ENCODE data around the gene LRMDA.

LRMDA gene

GRCh38 chr10:76394707-76395042, 963.3 kb downstream of the LRMDA start:
- Histone ChIP-seq H3K4me3 (ENCODE audit: insufficient read depth in 1 of 2, low read depth in 1 of 2, low read length in 2 of 2) (no peak overlapping the region), H3K4ac (ENCODE audit: low read depth in 1 of 2, low read length in 2 of 2) (no peak overlapping the region), H2AK5ac (ENCODE audit: low read length, severe bottlenecking) (no peak overlapping the region), H2BK5ac (ENCODE audit: low read depth, low read length, poor library complexity, severe bottlenecking) (no peak overlapping the region), H3K9me3 (ENCODE audit: control insufficient read depth, low read length) (no peaks in the 10 kb centered on the region), H2BK15ac (ENCODE audit: low read depth, poor library complexity, severe bottlenecking) (no peak overlapping the region), H2BK12ac (ENCODE audit: low read length in 2 of 2) (no peak overlapping the region), H3K14ac (ENCODE audit: low read length in 2 of 2) (no peak overlapping the region), H3K4me2 (ENCODE audit: low read length, poor library complexity, severe bottlenecking) (no peak overlapping the region), H3K27ac (ENCODE audit: low read length, poor library complexity, severe bottlenecking) (no peak overlapping the region), H3K79me1 (replicated peaks; ENCODE audit: low read length, poor library complexity, severe bottlenecking) (no peaks in the 10 kb centered on the region), H3K27me3 (ENCODE audit: control insufficient read depth in 1 of 2, insufficient read depth in 1 of 2, low read length in 2 of 2) (no peaks in the 10 kb centered on the region), H3K18ac (ENCODE audit: low read depth in 1 of 2, low read length in 2 of 2) (no peak overlapping the region), H3K23ac (ENCODE audit: low read length in 2 of 2) (no peak overlapping the region), H2BK120ac (ENCODE audit: low read depth, low read length) (no peak overlapping the region), H3K9ac (ENCODE audit: low read length) (no peak overlapping the region), H2AFZ (ENCODE audit: low read depth, low read length) (no peak overlapping the region), H3K36me3 (ENCODE audit: control insufficient read depth in 1 of 2, insufficient read depth in 2 of 2, low read depth in 1 of 2, low read length in 2 of 2) (no peaks in the 10 kb centered on the region), H3K4me1 (ENCODE audit: control insufficient read depth, insufficient read depth, low read depth, low read length) (peaks cover 5% of the 10 kb centered on the region), H4K8ac (ENCODE audit: low read length) (no peak overlapping the region), H4K91ac (ENCODE audit: low read length) (no peak overlapping the region)
- no peak for DNase-seq

- Histone ChIP-seq H2AK5ac (ENCODE audit: low read length, severe bottlenecking) (no peak overlapping the region), H2BK120ac (ENCODE audit: low read depth, low read length) (no peak overlapping the region), H2BK12ac (ENCODE audit: low read length in 2 of 2) (peak overlapping the region in 1 of 2 experiments; percentile 39), H3K36me3 (ENCODE audit: control insufficient read depth in 1 of 2, insufficient read depth in 2 of 2, low read depth in 1 of 2, low read length in 2 of 2) (no peaks in the 10 kb centered on the region), H3K9me3 (ENCODE audit: control insufficient read depth, low read length) (no peaks in the 10 kb centered on the region), H3K4me1 (ENCODE audit: control insufficient read depth, insufficient read depth, low read depth, low read length) (peaks cover 5% of the 10 kb centered on the region), H3K18ac (ENCODE audit: low read depth in 1 of 2, low read length in 2 of 2) (no peak overlapping the region), H3K14ac (ENCODE audit: low read length in 2 of 2) (no peak overlapping the region), H3K27ac (ENCODE audit: low read length, poor library complexity, severe bottlenecking) (no peak overlapping the region), H4K8ac (ENCODE audit: low read length) (no peak overlapping the region), H2AFZ (ENCODE audit: low read depth, low read length) (no peak overlapping the region), H3K27me3 (ENCODE audit: control insufficient read depth in 1 of 2, insufficient read depth in 1 of 2, low read length in 2 of 2) (no peaks in the 10 kb centered on the region), H3K4ac (ENCODE audit: low read depth in 1 of 2, low read length in 2 of 2) (no peak overlapping the region), H2BK15ac (ENCODE audit: low read depth, poor library complexity, severe bottlenecking) (no peak overlapping the region), H3K79me1 (replicated peaks; ENCODE audit: low read length, poor library complexity, severe bottlenecking) (no peaks in the 10 kb centered on the region), H3K4me3 (ENCODE audit: insufficient read depth in 1 of 2, low read depth in 1 of 2, low read length in 2 of 2) (no peak overlapping the region), H3K9ac (ENCODE audit: low read length) (no peak overlapping the region), H3K4me2 (ENCODE audit: low read length, poor library complexity, severe bottlenecking) (no peak overlapping the region), H2BK5ac (ENCODE audit: low read depth, low read length, poor library complexity, severe bottlenecking) (no peak overlapping the region), H4K91ac (ENCODE audit: low read length) (no peak overlapping the region), H3K23ac (ENCODE audit: low read length in 2 of 2) (no peak overlapping the region)
- WGBS = 100% methylated on average over 1 of the region's 1 CpG
- no peak for DNase-seq
Observed at GRCh38 chr10:76395251-76395650, 963.8 kb downstream of the LRMDA start.

- Histone ChIP-seq H3K27me3 (ENCODE audit: control insufficient read depth in 1 of 2, insufficient read depth in 1 of 2, low read length in 2 of 2) (no peaks in the 10 kb centered on the region), H3K14ac (ENCODE audit: low read length in 2 of 2) (no peak overlapping the region), H2BK12ac (ENCODE audit: low read length in 2 of 2) (peak overlapping the region in 1 of 2 experiments; percentile 3), H3K4me3 (ENCODE audit: insufficient read depth in 1 of 2, low read depth in 1 of 2, low read length in 2 of 2) (no peak overlapping the region), H4K91ac (ENCODE audit: low read length) (no peak overlapping the region), H3K18ac (ENCODE audit: low read depth in 1 of 2, low read length in 2 of 2) (peak overlapping the region in 1 of 2 experiments; percentile 38), H3K4me2 (ENCODE audit: low read length, poor library complexity, severe bottlenecking) (no peak overlapping the region), H3K36me3 (ENCODE audit: control insufficient read depth in 1 of 2, insufficient read depth in 2 of 2, low read depth in 1 of 2, low read length in 2 of 2) (no peaks in the 10 kb centered on the region), H2BK15ac (ENCODE audit: low read depth, poor library complexity, severe bottlenecking) (no peak overlapping the region), H2AK5ac (ENCODE audit: low read length, severe bottlenecking) (no peak overlapping the region), H3K4me1 (ENCODE audit: control insufficient read depth, insufficient read depth, low read depth, low read length) (peaks cover 5% of the 10 kb centered on the region), H3K27ac (ENCODE audit: low read length, poor library complexity, severe bottlenecking) (no peak overlapping the region), H4K8ac (ENCODE audit: low read length) (no peak overlapping the region), H3K79me1 (replicated peaks; ENCODE audit: low read length, poor library complexity, severe bottlenecking) (no peaks in the 10 kb centered on the region), H3K23ac (ENCODE audit: low read length in 2 of 2) (no peak overlapping the region), H2BK5ac (ENCODE audit: low read depth, low read length, poor library complexity, severe bottlenecking) (no peak overlapping the region), H3K9ac (ENCODE audit: low read length) (no peak overlapping the region), H3K4ac (ENCODE audit: low read depth in 1 of 2, low read length in 2 of 2) (no peak overlapping the region), H2AFZ (ENCODE audit: low read depth, low read length) (no peak overlapping the region), H2BK120ac (ENCODE audit: low read depth, low read length) (no peak overlapping the region), H3K9me3 (ENCODE audit: control insufficient read depth, low read length) (no peaks in the 10 kb centered on the region)
- DNase-seq = no peak
- 80% methylated on average over 6 of the region's 6 CpGs for WGBS
Observed at GRCh38 chr10:76396134-76396533, 964.7 kb downstream of the LRMDA start.

GRCh38 chr10:76397181-76398042, 966.0 kb downstream of the LRMDA start:
- DNase-seq = no peak
- Histone ChIP-seq H3K23ac (ENCODE audit: low read length in 2 of 2) (no peak overlapping the region), H2BK15ac (ENCODE audit: low read depth, poor library complexity, severe bottlenecking) (no peak overlapping the region), H3K79me1 (replicated peaks; ENCODE audit: low read length, poor library complexity, severe bottlenecking) (no peaks in the 10 kb centered on the region), H3K4me2 (ENCODE audit: low read length, poor library complexity, severe bottlenecking) (no peak overlapping the region), H3K4ac (ENCODE audit: low read depth in 1 of 2, low read length in 2 of 2) (peak overlapping the region; percentile 20 to 33), H3K27me3 (ENCODE audit: control insufficient read depth in 1 of 2, insufficient read depth in 1 of 2, low read length in 2 of 2) (no peaks in the 10 kb centered on the region), H2BK12ac (ENCODE audit: low read length in 2 of 2) (peak overlapping the region; percentile 14 to 76), H4K8ac (ENCODE audit: low read length) (peak overlapping the region; percentile 56), H3K4me1 (ENCODE audit: control insufficient read depth, insufficient read depth, low read depth, low read length) (peaks cover 5% of the 10 kb centered on the region), H3K36me3 (ENCODE audit: control insufficient read depth in 1 of 2, insufficient read depth in 2 of 2, low read depth in 1 of 2, low read length in 2 of 2) (no peaks in the 10 kb centered on the region), H2BK120ac (ENCODE audit: low read depth, low read length) (peak overlapping the region; percentile 66), H3K14ac (ENCODE audit: low read length in 2 of 2) (peak overlapping the region in 1 of 2 experiments; percentile 51), H3K9me3 (ENCODE audit: control insufficient read depth, low read length) (no peaks in the 10 kb centered on the region), H4K91ac (ENCODE audit: low read length) (peak overlapping the region; percentile 70), H3K9ac (ENCODE audit: low read length) (no peak overlapping the region), H3K4me3 (ENCODE audit: insufficient read depth in 1 of 2, low read depth in 1 of 2, low read length in 2 of 2) (no peak overlapping the region), H3K18ac (ENCODE audit: low read depth in 1 of 2, low read length in 2 of 2) (peak overlapping the region; percentile 76 to 83), H3K27ac (ENCODE audit: low read length, poor library complexity, severe bottlenecking) (no peak overlapping the region), H2AFZ (ENCODE audit: low read depth, low read length) (no peak overlapping the region), H2AK5ac (ENCODE audit: low read length, severe bottlenecking) (peak overlapping the region; percentile 28), H2BK5ac (ENCODE audit: low read depth, low read length, poor library complexity, severe bottlenecking) (no peak overlapping the region)
- 69% methylated on average over 12 of the region's 13 CpGs for WGBS

Measured in mesenchymal stem cell (in vitro differentiated cells and primary cell).